ENCODE results near the gene ANKS1A. TPM values are rescaled to one million over a fixed set of nuclear protein-coding genes. Genes with fewer than 3 reads are reported as not detected.

The ANKS1A gene
- total and polyA plus RNA-seq, 2 experiments from 2014 or later = 17.5 to 25.4 TPM

DNA sequence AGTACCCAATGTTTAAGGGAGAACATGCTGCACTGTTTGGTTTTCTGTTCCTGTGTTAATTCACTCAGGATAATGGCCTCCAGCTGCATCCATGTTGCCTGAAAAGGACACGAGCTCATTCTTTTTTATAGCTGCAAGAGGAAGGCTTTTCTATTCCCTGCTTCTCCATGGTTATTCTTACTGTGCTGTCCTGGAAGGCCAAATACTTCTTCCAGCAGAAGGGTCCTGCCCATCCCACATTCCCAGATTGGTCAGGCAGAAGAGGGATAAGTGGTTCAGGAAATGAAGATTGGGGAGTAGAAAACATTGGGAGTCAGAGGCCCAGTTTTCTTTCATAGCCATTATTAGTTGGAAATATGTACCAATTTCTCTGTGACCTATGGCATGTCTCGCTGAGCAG is 129.7 kb downstream of the ANKS1A start:
- no peaks in the 10 kb centered on the region for H4K20me1 ChIP-seq (ENCODE audit: insufficient read depth, poor library complexity, severe bottlenecking)
- no peak for DNase-seq (ENCODE audit: low spot score)
- peaks cover 26% of the 10 kb centered on the region for H3K79me2 ChIP-seq
- 46% methylated on average over 2 of the region's 2 CpGs for WGBS (ENCODE audit: low lambda C conversion rate, missing lambda C conversion rate)
- H3K9me2 ChIP-seq (replicated peaks; ENCODE audit: insufficient read depth) = no peaks in the 10 kb centered on the region
- H3K27me3 ChIP-seq = no peaks in the 10 kb centered on the region
- H3K36me3 ChIP-seq (replicated peaks; ENCODE audit: insufficient read depth, low read depth) = no peaks in the 10 kb centered on the region
- no peak overlapping the region for H3K4me3 ChIP-seq
- TF ChIP-seq EZH2 (IDR thresholded peaks at IDR 0.05; ENCODE audit: borderline replicate concordance) (no peak), EZH2phosphoT487 (IDR thresholded peaks at IDR 0.05; ENCODE audit: low read depth, severe bottlenecking, unreplicated experiment) (no peak)
- TF ChIP-seq, protein P1, sequence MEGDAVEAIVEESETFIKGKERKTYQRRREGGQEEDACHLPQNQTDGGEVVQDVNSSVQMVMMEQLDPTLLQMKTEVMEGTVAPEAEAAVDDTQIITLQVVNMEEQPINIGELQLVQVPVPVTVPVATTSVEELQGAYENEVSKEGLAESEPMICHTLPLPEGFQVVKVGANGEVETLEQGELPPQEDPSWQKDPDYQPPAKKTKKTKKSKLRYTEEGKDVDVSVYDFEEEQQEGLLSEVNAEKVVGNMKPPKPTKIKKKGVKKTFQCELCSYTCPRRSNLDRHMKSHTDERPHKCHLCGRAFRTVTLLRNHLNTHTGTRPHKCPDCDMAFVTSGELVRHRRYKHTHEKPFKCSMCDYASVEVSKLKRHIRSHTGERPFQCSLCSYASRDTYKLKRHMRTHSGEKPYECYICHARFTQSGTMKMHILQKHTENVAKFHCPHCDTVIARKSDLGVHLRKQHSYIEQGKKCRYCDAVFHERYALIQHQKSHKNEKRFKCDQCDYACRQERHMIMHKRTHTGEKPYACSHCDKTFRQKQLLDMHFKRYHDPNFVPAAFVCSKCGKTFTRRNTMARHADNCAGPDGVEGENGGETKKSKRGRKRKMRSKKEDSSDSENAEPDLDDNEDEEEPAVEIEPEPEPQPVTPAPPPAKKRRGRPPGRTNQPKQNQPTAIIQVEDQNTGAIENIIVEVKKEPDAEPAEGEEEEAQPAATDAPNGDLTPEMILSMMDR (IDR thresholded peaks at IDR 0.05; ENCODE audit: poor library complexity) = no peak
- peaks cover 50% of the 10 kb centered on the region for H3K4me1 ChIP-seq (ENCODE audit: insufficient read depth)
- H3K9me3 ChIP-seq (ENCODE audit: low read depth) = no peaks in the 10 kb centered on the region
- H2AFZ ChIP-seq = no peak overlapping the region
- peak overlapping the region; percentile 70 for H3K4me2 ChIP-seq
- peak overlapping the region; percentile 91 for H3K27ac ChIP-seq

- H3K27ac ChIP-seq = peak overlapping the region; percentile 91
- WGBS (ENCODE audit: low lambda C conversion rate, missing lambda C conversion rate) = 36% methylated on average over 1 of the region's 1 CpG
These were observed 130.1 kb downstream of the ANKS1A start for GRCh38 chr6:35019171-35019570.

DNA sequence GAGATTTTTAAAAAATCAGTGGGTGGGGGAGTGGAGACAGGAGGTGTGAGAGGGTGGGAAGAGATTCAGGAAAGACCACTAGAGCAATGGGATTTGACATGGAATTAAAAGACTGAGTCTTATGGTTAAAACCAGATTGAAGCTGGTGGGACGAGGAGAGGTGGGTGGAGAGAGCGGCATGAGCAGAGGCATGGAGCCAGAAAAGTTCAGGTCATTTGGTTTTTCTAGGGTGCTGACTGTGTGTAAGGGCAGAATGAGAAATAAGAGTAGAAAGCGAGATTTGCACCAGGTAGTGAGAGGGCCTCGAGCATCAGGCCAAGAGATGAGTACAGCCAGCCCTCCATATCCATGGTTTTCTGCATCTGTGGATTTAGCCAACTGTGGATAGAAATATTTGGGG is 130.8 kb downstream of the ANKS1A start:
- DNase-seq (ENCODE audit: low spot score) = no peak
- Histone ChIP-seq H3K36me3 (replicated peaks; ENCODE audit: insufficient read depth, low read depth) (no peaks in the 10 kb centered on the region), H2AFZ (no peak overlapping the region), H3K4me1 (ENCODE audit: insufficient read depth) (peaks cover 60% of the 10 kb centered on the region), H3K9me2 (replicated peaks; ENCODE audit: insufficient read depth) (no peaks in the 10 kb centered on the region), H3K4me3 (no peak overlapping the region), H3K79me2 (peaks cover 26% of the 10 kb centered on the region), H3K4me2 (no peak overlapping the region), H4K20me1 (ENCODE audit: insufficient read depth, poor library complexity, severe bottlenecking) (no peaks in the 10 kb centered on the region), H3K27me3 (no peaks in the 10 kb centered on the region), H3K27ac (peak overlapping the region; percentile 91), H3K9me3 (ENCODE audit: low read depth) (no peaks in the 10 kb centered on the region)
- TF ChIP-seq EZH2phosphoT487 (IDR thresholded peaks at IDR 0.05; ENCODE audit: low read depth, severe bottlenecking, unreplicated experiment) (no peak), EZH2 (IDR thresholded peaks at IDR 0.05; ENCODE audit: borderline replicate concordance) (no peak)
- TF ChIP-seq, protein P1 (IDR thresholded peaks at IDR 0.05; ENCODE audit: poor library complexity) = no peak
- WGBS (ENCODE audit: low lambda C conversion rate, missing lambda C conversion rate) = 94% methylated on average over 4 of the region's 4 CpGs

More at GRCh38 chr6:35019171-35019570, 130.1 kb downstream of the ANKS1A start:
- Histone ChIP-seq H4K20me1 (ENCODE audit: insufficient read depth, poor library complexity, severe bottlenecking) (no peaks in the 10 kb centered on the region), H3K4me3 (no peak overlapping the region), H3K79me2 (peaks cover 26% of the 10 kb centered on the region), H3K36me3 (replicated peaks; ENCODE audit: insufficient read depth, low read depth) (no peaks in the 10 kb centered on the region), H3K9me3 (ENCODE audit: low read depth) (no peaks in the 10 kb centered on the region), H2AFZ (no peak overlapping the region), H3K9me2 (replicated peaks; ENCODE audit: insufficient read depth) (no peaks in the 10 kb centered on the region), H3K4me2 (peak overlapping the region; percentile 70), H3K27me3 (no peaks in the 10 kb centered on the region), H3K4me1 (ENCODE audit: insufficient read depth) (peaks cover 54% of the 10 kb centered on the region)
- DNase-seq (ENCODE audit: low spot score) = no peak
- no peak for TF ChIP-seq EZH2 (IDR thresholded peaks at IDR 0.05; ENCODE audit: borderline replicate concordance)

- TF ChIP-seq EZH2 (IDR thresholded peaks at IDR 0.05; ENCODE audit: borderline replicate concordance) (no peak), EZH2phosphoT487 (IDR thresholded peaks at IDR 0.05; ENCODE audit: low read depth, severe bottlenecking, unreplicated experiment) (no peak)
- TF ChIP-seq, protein P1 (IDR thresholded peaks at IDR 0.05; ENCODE audit: poor library complexity) = no peak
- Histone ChIP-seq H3K9me3 (ENCODE audit: low read depth) (no peaks in the 10 kb centered on the region), H3K4me1 (ENCODE audit: insufficient read depth) (peaks cover 66% of the 10 kb centered on the region), H3K4me3 (no peak overlapping the region), H3K36me3 (replicated peaks; ENCODE audit: insufficient read depth, low read depth) (no peaks in the 10 kb centered on the region), H3K9me2 (replicated peaks; ENCODE audit: insufficient read depth) (no peaks in the 10 kb centered on the region), H3K79me2 (peaks cover 29% of the 10 kb centered on the region), H3K27ac (no peak overlapping the region), H3K27me3 (no peaks in the 10 kb centered on the region), H4K20me1 (ENCODE audit: insufficient read depth, poor library complexity, severe bottlenecking) (no peaks in the 10 kb centered on the region), H2AFZ (no peak overlapping the region), H3K4me2 (no peak overlapping the region)
- 37% methylated on average over 3 of the region's 3 CpGs for WGBS (ENCODE audit: low lambda C conversion rate, missing lambda C conversion rate)
- no peak for DNase-seq (ENCODE audit: low spot score)
These were observed 131.9 kb downstream of the ANKS1A start for GRCh38 chr6:35021004-35021403.

Measured in hepatocyte (in vitro differentiated cells).